Myocyte (in vitro differentiated cells): Measurements from ENCODE around the gene UROS. TPM values are rescaled to one million over a fixed set of nuclear protein-coding genes. Genes with fewer than 3 reads are reported as not detected.

ENCODE experiments used
- DNase-seq: peaks from one replicate; pipeline ENCODE4 v3.0.0-alpha.2; 2012; ENCODE audit warnings: low read depth
- total RNA-seq: library from RNA; depleted of rRNA; stranded (reverse); fragments of >200 nt; gene quantifications from 2 replicates; pipeline ENCODE4 v1.2.3, GENCODE V29; 2014

Gene UROS
- total RNA-seq, 1 donor from 2014 or later, result 94.3 TPM

DNA sequence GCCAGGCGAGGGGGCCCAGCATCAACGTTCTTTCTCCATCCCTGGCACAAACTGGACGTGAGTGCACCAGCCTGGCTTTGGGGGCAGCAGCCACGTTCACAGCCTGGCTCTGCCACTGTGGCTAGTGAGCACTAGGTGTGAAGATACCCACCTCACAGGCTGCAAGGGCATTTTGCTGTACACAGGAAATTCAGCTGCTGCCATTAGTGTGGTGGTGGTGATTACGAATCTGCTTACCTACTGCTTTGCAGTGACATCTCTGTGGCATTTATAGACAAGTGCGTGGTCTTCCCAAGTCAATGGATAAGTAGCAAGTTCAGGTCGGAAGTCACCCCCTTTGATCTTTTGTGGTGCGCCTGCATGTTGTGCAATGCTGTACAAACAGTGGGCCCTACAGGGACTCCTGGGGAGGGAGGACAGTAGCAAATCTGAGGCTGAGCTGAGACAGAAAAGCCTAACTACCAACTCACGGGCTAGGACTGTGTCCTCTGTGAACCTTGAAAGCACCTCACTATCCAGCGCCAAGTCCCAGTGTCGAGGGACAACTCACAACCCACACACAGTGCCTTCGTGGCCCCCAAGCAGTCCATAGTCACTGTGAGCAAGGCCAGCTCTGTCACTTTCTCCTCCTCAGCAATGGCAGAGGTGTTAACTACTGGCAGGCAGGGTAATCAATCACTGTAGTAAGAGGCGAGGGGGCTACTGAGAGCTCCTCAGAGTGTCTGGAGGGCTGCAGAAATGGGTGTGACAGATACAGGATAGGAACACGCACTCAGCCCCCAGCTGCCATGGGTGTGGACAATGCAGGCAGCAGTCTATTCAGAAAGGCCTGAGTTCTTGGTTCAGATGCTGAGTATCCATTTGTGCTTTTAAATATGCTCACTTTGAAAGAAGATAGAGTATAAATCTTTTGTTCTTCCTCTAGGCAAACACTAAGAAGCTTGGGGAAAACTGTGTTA lies 30.4 kb downstream of the UROS start:
- DNase-seq, result no peak

DNA sequence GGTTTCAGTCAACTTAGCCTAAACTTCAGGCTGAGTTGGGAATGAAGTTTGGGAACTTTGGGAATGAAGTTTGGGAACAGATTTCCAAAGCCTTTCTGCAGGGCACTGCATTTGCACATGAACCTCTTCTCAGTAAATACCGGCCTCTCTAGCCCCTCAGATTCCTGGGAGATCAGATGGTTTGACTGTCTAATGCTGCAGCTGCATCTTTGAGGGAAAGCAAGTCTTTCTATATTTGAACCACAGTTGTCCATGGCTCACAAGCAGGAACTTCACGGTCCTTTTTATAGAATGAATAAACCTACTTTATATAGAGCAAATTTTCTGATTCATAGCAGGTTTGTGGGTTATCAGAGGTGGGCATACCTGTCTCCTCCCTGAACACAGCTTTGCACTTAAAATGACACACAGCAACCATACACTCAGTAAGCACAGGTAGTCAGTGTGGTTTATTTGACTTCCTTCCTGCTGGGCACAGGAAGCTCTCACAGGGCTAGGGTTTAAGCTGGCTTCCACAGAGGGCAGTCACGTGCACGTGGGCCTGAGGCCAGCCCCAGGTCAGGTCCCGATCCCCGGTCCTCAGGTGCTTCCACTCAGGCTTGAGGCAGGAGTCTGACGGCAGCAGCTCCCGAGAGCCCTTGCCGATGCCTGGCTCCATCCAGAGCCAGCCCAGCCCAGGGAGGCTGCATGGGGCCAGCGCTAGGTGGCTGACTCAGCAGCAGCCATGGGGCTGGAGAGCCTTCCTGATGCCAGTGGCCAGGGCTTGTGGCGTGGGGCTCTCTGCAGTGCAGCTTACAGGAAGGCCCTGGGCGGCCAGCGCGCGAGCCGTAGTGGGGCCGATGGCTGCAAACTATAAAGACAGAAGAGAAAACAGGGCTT lies 34.7 kb downstream of the UROS start:
- peak; percentile 56 for DNase-seq

DNA sequence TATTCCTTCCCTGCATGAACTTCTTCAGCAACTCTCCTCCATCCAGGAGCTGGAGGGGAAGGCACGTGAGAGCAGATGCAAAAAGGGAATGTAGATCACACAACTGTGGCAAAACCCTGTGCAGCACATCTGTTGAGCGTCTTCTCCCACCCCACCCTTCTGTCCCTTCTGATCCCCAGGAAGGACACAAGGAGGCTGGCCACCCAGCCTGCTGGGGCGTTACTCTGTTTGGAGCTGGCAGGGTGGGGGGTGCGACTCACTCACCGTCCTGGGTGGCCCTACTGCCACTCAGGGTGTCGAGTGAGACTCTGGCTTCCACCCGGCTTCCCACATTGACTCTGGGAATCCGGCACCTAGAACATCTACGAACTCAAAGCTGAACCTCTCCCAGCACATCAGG lies 37.3 kb downstream of the UROS start:
- no peak for DNase-seq

DNA sequence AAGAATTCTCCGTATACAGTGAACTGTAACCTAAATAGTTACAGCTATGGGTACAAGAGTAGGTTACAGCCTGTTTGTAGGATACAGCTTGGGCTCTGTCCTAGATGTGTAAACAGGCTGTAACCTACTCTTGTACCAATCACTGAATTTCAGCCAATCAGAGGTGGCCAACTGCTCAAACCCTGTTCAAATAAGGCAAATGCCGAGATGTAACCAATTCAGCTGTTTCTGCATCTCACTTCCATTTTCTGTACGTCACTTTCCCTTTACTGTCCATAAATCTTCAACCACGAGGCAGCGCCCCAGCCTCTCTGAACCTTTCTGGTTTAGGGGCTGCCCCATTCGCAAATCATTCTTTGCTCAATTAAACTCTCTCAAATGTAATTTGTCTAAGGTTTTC lies 39.1 kb downstream of the UROS start:
- no peak for DNase-seq

DNA sequence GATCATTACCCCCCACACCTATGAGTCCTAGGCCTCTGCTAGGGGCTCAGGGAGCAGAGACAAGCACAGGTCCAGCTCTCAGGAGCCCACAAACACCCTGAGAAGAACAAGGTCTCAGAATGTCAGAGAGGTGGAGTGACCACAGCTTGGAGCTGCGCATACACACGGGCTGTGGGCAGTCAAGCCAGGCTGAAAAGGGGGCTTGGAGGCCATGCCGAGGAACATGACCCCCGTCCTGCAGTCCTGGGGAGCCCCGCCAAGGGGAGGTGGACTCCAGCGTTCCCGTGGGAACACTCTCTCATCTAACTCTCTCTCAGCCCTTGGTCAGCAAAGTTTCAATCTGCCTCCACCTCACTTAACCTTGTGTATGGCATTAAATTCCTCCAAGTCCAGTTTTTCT lies 39.6 kb downstream of the UROS start:
- DNase-seq, result no peak

DNA sequence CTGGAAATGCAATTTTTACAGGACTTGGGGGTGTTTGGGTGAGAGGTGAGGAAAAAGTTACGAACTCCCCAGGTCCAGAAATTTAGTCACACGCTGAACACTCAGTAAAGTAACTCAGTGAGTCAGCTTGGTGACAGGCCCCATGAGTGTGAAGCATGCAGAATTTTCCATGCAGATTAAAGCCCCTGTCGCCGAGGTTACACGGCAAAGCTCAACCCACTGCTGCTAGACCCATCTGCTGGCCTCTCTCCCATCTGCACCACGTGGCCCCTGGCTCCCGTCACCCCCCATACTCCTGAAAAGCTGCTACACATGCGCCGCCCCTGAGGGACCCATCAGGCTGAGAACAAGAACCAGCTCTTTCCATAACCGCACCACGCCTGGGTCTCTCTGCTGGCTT lies 40.4 kb downstream of the UROS start:
- DNase-seq, result no peak

DNA sequence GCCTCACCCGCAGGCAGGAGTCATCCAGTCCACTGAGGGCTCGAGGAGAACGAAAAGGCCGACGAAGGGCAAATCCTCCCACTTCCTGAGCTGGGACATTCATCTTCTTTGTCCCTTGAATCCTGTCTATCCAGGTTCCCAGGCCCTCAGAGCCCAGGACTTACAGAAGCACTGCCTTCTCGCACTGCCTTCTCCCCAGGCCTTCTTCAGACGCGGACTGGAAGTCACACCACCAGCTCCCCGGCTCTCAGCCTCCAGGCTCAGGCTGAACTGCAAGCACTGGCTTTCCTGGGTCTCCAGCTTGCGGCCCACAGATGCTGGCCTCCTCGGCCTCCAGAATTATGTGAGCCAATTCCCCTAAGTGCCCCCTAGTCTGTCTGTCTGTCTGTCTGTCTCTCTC lies 41.0 kb downstream of the UROS start:
- DNase-seq, result no peak

DNA sequence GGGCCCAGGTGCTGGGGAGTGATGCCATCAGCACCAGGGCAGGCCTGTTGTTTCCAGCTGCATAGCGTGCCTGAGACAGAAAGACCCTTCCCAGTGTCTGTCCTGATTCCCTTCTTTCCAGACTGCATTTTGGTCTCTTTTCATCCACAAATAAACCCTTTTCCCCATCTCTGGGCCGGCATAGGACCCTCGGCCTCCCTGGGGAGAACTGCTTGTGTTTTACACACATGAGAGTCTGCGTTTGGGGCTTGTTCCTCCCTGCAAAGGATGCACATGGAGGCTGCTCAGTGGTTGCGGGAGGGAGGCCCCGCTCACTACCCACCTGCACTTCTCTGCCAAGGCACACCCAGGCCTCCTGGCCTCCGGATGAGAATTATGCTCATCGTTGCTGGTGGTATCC lies 41.7 kb downstream of the UROS start:
- no peak for DNase-seq

DNA sequence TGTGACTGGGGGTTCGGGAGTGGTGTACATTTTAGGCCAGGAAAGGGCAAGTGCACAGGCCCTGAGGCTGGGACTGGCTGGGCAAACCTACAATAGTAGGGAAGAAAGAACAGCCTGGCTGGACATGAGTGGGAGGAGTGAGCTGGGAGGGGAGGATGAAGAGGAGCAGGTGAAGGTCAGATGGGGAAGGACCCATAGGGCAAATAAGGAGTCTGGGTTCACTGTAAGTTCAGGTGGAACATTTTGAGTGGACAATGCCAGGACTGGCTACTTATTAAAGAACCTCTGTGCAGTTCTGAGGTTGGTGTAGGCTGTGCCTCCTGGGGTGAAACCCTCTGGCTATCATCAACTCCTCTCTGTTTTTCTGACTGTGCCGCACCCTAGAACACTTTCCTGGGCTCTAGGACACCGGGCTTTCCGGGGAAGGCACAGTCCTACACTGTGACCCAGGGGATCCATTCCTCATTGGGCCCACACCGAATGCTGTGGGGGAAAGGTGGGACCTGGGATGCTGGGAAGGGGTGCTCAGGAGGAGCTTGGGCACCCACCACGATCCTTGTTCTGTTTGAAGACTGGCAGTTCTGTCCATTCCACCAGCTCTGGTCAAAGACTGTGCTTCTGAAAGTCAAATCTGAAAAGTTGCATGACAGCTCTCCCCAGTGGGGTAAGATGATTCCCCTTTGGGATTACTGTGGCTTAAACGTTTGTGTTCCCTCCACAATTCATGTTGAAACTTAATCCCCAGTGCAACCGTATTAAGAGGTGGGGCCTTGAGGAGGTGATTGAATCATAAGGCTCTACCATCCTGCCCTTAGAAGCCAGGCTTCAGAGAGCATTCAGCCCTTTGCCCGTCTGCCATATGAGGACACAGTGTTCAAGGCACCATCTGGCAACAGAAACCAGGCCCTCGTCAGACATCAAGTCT lies 43.4 kb downstream of the UROS start:
- DNase-seq, result peak; percentile 5

DNA sequence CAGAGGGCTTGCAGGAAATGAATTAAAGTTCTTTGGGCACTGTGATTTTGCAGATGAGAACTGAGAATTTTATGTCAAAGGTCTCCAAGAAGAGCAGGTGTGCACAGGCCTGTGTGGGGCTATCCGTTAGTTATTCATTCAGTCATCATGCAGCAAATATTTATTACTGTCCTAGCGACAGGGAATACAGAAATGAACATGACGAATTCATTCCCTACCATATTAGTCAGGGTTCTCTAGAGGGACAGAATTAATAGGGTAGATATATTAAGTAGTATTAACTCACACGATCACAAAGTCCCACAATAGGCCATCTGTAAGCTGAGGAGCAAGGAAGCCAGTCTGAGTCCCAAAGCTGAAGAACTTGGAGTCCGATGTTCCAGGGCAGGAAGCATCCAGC lies 44.5 kb downstream of the UROS start:
- DNase-seq, result no peak

DNA sequence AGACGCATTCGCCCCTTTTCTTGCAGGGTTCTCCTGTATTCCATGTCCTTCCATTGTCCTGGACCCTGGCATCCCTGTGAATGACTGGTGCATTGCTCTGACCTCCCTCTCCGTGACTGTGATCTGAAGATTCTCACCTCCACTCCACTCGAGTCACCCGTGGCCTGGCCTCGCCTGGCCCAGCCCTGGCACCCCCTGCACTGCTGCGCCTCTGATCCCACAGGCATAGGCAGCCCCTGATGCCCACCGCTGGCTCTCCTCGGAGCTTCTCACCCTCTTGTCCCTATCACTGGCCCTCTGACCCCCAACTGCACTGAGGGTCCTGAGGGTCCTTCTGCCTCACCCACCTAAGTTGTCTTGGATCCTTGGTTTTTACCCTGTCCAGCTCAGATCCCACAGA lies 45.3 kb downstream of the UROS start:
- DNase-seq, result no peak

DNA sequence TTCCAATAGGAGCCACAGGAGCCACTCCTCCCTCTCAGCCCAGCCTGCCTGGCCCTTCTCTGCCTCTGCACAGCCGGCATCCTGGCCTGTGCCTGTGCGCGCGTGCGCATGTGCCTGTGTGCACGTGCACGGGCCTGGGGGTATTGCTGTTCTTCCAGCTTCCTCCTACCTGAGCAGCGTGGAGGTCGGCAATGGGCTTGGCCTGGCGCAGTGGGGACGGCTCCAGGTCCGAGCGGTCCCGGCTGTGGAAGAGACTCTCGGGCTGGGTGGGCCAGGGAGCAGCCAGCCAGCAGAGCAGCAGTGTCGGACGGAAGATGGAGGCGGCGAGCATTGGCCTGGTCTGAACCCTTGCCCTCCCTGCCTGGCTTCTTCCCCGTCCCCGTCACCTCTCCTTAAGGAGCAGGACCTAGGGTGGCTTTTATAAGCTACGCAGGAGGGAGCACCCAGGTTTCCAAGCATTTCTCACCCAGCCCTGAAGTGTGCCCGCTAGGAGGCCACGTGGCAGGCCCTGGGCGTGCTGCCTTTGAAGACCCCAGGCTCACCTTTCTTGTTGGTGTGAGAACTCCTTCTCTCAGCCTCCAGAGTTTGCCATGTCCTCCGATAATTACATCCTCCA lies 47.5 kb downstream of the UROS start, which contains the start of gene MMP21:
TSS of gene MMP21 (minus strand) at position 331 of the 616 bp plus-strand sequence. CDS start at position 331, 0 bp downstream.
- DNase-seq, result no peak

DNA sequence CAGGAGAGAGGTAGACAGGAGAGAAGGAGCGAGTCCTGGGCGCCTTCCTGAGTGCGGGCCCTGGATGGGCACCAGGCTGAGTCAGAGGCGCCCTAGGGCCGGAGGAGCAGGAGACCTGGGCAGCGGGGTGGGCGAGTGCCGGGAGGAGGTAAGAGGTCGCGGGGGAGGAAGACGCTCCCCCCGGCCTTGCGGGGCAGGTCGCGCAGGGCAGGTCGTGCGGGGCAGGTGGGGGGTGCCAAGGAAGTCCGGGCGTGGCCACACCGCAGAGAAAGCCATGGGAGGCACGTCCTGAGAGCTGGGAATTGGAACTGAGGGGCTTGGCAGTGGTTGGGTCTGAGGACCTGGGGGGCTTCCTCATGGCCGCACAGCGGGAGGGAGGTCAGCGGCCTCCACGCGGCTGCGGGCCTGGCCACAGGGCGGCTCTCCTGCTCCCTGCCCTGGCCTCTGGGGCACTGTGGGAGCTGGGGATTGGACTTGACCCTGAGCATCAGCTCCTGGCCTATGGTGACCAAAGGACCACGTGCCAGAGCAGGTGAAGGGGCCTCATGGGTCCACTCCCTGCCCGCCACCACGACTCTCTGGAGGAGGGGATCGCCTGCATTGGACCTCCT lies 48.4 kb downstream of the UROS start:
- no peak for DNase-seq

DNA sequence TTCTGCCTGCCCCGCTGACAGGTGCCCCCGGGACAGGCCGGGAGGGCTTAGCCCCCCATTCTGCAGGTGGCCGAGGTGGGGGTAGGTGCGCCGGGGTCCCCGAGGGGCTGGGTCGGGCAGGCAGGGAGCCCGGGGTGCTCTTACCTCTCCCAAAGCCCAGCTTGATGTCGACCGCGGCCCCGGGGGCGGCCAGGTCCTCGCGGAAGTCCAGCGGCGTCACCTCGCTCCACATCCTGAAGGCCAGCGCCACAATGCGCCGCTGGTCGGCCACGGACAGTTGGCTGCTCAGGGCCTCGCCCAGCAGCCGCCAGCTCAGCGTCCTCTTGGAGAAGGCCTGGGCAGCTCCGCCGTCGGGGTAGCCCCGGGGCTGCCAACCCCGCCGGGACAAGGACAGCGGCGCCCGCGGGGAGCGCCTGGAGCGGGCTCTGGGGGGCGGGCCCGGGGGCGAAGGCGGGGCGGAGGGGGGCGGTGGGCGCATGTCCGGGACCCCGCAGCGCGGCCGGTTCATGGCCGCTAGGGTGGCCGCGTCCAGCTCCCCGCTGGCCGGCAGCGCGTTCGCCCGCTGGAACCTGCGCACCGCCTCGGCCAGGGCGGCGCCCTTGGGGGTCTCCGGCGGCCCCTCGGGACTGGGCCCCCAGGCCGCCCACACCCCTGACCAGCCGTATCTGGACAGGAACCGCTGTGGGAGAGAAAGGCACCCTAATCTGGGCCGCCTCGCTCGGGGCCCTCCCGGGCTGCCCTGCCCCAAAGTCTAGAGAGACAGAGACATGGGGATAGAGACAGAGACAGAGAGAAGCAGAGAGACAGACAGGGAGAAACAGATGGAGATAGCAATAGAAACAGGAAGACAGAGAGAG lies 49.1 kb downstream of the UROS start:
- no peak for DNase-seq

DNA sequence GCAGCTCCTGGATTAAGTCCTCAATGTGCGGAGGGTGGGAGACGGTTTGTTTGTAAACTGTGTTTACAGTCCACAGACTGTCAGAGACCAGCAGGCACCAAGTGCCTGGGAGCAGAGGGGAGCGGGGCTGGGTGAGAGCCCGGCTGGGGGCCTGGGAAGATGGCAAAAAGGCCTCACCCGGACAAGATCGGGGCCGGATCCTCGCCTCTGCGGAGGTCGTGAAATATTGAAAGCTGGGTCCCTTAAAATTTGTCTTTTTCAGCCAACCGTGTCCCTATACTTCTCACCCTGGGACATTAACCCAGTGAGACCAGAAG lies 50.2 kb downstream of the UROS start:
- no peak for DNase-seq

DNA sequence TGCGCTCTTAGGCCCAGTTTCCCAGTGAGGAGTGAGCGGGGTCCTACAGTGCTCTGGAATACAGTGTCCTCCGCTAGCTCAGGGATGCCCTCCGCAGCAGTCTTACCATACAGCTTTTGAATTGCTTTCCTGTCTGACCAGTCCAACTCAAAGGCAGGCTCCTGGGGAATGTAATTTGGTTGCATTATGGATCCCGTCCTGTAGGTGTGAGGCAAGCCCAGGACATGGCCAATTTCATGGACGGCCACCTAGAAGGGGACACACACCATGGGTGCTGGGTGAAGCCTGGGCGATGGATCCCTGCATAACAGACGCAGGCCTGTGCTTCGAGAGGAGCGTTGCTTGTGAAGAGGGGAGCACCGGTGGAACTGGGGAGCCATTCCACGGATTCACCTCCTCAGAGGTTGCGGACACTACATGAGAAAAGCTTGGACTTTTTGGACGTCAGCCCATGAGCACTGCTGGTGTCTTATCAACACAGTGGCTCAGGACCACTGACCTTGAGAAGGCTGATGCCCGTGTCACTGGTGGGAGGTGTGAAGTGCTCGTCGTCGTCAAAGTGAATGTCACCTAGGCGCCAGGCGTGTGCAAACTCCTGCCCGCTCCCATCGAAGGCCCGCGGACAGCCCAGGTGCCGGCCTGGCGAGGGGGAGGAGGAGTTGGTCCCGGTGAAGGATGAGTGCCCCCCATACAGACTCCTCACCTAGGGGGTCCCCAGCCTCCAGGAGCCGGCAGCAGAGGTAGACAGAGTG lies 50.8 kb downstream of the UROS start:
- no peak for DNase-seq

DNA sequence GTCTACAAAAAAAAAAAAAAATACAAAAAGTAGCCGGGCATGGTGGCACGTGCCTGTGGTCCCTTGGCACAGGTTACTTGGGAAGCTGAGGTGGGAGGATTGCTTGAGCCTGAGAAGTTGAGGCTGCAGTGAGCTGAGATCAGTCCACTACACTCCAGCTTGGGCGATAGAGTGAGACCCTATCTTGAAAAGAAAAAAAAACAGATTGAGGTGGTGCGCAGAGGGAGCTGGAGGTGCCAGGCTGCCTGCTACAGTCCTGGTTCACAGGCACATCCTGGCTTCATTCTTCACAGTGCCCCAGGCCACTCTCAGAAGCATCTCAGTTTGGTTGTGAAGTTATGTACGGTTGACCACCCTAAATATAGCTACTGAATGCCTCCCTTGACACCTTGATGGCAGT lies 52.2 kb downstream of the UROS start:
- no peak for DNase-seq

DNA sequence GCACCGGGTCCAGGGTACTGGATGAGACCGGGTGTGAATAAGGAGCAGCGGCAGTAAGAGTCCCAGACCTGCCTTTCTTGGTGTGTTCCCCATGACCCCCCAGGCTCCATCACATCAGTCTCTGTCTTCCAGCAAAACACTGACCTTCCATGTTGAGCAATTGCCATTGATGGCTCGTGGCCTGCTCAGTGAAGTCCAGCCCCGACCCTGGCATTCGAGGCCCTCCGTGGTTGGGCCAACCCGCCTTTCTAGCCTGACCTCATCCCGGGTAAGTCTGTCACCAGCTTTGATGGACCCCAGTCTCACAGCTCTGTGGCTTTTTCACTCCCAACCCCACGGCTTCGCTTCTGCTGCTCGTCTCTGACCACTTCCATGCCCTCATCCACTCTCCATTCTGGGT lies 53.9 kb downstream of the UROS start:
- no peak for DNase-seq
